HEK293 (cell line): ENCODE data around the gene ROS1.

ENCODE experiments used
- CTCF ChIA-PET: fragments of 350-600 bp; formaldehyde crosslinking; extraction: SDS; loops from one replicate; lab custom pipeline; 2021; ENCODE audit warnings: antibody characterized with exemption; lab: Yijun Ruan, JAX
- POLR2A ChIA-PET: fragments of 300-600 bp; formaldehyde crosslinking; extraction: SDS; loops from one replicate; lab custom pipeline; 2020; ENCODE audit warnings: antibody characterized with exemption, inconsistent platforms; lab: Yijun Ruan, JAX
- H3K27ac ChIP-seq: fragments of 200-500 bp; sonication (Bioruptor generic); 2 replicates; pipeline ENCODE4 v1.5.1; 2014; ENCODE audit warnings: low read depth, low read length, control low read depth, inconsistent platforms; ENCODE audit errors: extremely low read depth
- H3K36me3 ChIP-seq, 2 experiments: fragments of 200-500 bp in 1 of 2; sonication (Bioruptor generic) in 1 of 2; 1 replicate in 1 of 2; 2 replicates in 1 of 2; pipeline ENCODE4 v1.5.1; 2014 to 2017; ENCODE audit warnings: inconsistent platforms in 2 of 2, low read length in 2 of 2; ENCODE audit not compliant: control insufficient read depth in 2 of 2, insufficient read depth in 1 of 2
- H3K4me1 ChIP-seq: fragments of 200-500 bp; sonication (Bioruptor generic); 2 replicates; pipeline ENCODE4 v1.5.1; 2014; ENCODE audit warnings: mild to moderate bottlenecking, low read length, inconsistent platforms; ENCODE audit not compliant: control insufficient read depth, insufficient read depth
- H3K4me3 ChIP-seq: 2 replicates; pipeline ENCODE4 v1.5.1; 2011; ENCODE audit warnings: low read depth, mild to moderate bottlenecking, control low read depth, low read length, moderate library complexity
- H3K9me3 ChIP-seq: fragments of 200-500 bp; sonication (Bioruptor generic); 2 replicates; pipeline ENCODE4 v1.5.1; 2014; ENCODE audit warnings: low read depth, low read length, inconsistent platforms; ENCODE audit not compliant: control insufficient read depth, insufficient read depth
- GLIS2 ChIP-seq: fragments of 450-650 bp; formaldehyde crosslinking; IDR thresholded peaks from 2 replicates; pipeline ENCODE4 v1.5.1; 2016; ENCODE audit warnings: missing biosample characterization, missing genetic modification characterization
- MZF1 ChIP-seq: fragments of 450-650 bp; formaldehyde crosslinking; IDR thresholded peaks from 2 replicates; pipeline ENCODE4 v1.5.1; 2017; ENCODE audit warnings: missing biosample characterization, missing genetic modification characterization, borderline replicate concordance
- REST ChIP-seq: fragments of 450-650 bp; formaldehyde crosslinking; IDR thresholded peaks from 2 replicates; pipeline ENCODE4 v1.5.1; 2016; ENCODE audit warnings: missing biosample characterization, missing genetic modification characterization
- SP3 ChIP-seq: fragments of 450-650 bp; formaldehyde crosslinking; IDR thresholded peaks from 2 replicates; pipeline ENCODE4 v1.5.1; 2016; ENCODE audit warnings: missing biosample characterization, missing genetic modification characterization
- ZIC2 ChIP-seq: fragments of 450-650 bp; formaldehyde crosslinking; IDR thresholded peaks from 2 replicates; pipeline ENCODE4 v1.5.1; 2016; ENCODE audit warnings: missing biosample characterization, missing genetic modification characterization
- ZNF138 ChIP-seq: fragments of 450-650 bp; formaldehyde crosslinking; IDR thresholded peaks from 2 replicates; pipeline ENCODE4 v1.5.1; 2016; ENCODE audit warnings: missing biosample characterization, missing genetic modification characterization, borderline replicate concordance
- ZNF148 ChIP-seq: fragments of 450-650 bp; formaldehyde crosslinking; IDR thresholded peaks from 2 replicates; pipeline ENCODE4 v1.5.0; 2017; ENCODE audit warnings: missing biosample characterization, missing genetic modification characterization, borderline replicate concordance
- ZNF169 ChIP-seq: fragments of 450-650 bp; formaldehyde crosslinking; IDR thresholded peaks from 2 replicates; pipeline ENCODE4 v1.5.1; 2016; ENCODE audit warnings: missing biosample characterization, missing genetic modification characterization
- ZNF2 ChIP-seq: fragments of 450-650 bp; formaldehyde crosslinking; IDR thresholded peaks from 2 replicates; pipeline ENCODE4 v1.5.1; 2016; ENCODE audit warnings: missing biosample characterization, missing genetic modification characterization
- ZNF202 ChIP-seq: fragments of 450-650 bp; formaldehyde crosslinking; IDR thresholded peaks from 2 replicates; pipeline ENCODE4 v1.5.1; 2016; ENCODE audit warnings: missing biosample characterization, missing genetic modification characterization, borderline replicate concordance
- ZNF423 ChIP-seq: fragments of 450-650 bp; formaldehyde crosslinking; IDR thresholded peaks from 2 replicates; pipeline ENCODE4 v1.5.1; 2016; ENCODE audit warnings: missing biosample characterization, missing genetic modification characterization
- ZNF449 ChIP-seq: fragments of 450-650 bp; formaldehyde crosslinking; IDR thresholded peaks from 2 replicates; pipeline ENCODE4 v1.5.1; 2017; ENCODE audit warnings: missing biosample characterization, mild to moderate bottlenecking, missing genetic modification characterization, moderate library complexity
- ZNF510 ChIP-seq: fragments of 450-650 bp; formaldehyde crosslinking; IDR thresholded peaks from 2 replicates; pipeline ENCODE4 v1.5.1; 2018; ENCODE audit warnings: mild to moderate bottlenecking, missing genetic modification characterization, missing biosample characterization; ENCODE audit not compliant: insufficient replicate concordance
- ZNF529 ChIP-seq: fragments of 450-650 bp; formaldehyde crosslinking; IDR thresholded peaks from 2 replicates; pipeline ENCODE4 v1.5.1; 2017; ENCODE audit warnings: missing genetic modification characterization, missing biosample characterization; ENCODE audit not compliant: insufficient replicate concordance
- ZNF560 ChIP-seq: fragments of 450-650 bp; formaldehyde crosslinking; IDR thresholded peaks from 2 replicates; pipeline ENCODE4 v1.5.1; 2017; ENCODE audit warnings: missing biosample characterization, missing genetic modification characterization, borderline replicate concordance
- ZNF623 ChIP-seq: fragments of 450-650 bp; formaldehyde crosslinking; IDR thresholded peaks from 2 replicates; pipeline ENCODE4 v1.5.1; 2016; ENCODE audit warnings: missing biosample characterization, missing genetic modification characterization
- ZNF626 ChIP-seq: fragments of 450-650 bp; sonication (Bioruptor Pico); formaldehyde crosslinking; IDR thresholded peaks from 2 replicates; pipeline ENCODE4 v1.5.1; 2018; ENCODE audit warnings: missing biosample characterization, missing genetic modification characterization, inconsistent platforms
- ZNF692 ChIP-seq: fragments of 450-650 bp; formaldehyde crosslinking; IDR thresholded peaks from 2 replicates; pipeline ENCODE4 v1.5.1; 2016; ENCODE audit warnings: missing biosample characterization, missing genetic modification characterization
- ZNF785 ChIP-seq: fragments of 450-650 bp; formaldehyde crosslinking; IDR thresholded peaks from 2 replicates; pipeline ENCODE4 v1.5.1; 2016; ENCODE audit warnings: missing biosample characterization, missing genetic modification characterization
- ZSCAN23 ChIP-seq: fragments of 450-650 bp; formaldehyde crosslinking; IDR thresholded peaks from 2 replicates; pipeline ENCODE4 v1.5.1; 2016; ENCODE audit warnings: missing biosample characterization, missing genetic modification characterization
- TF ChIP-seq, protein P1 (sequence below): fragments of 450-650 bp; formaldehyde crosslinking; IDR thresholded peaks from 2 replicates; pipeline ENCODE4 v1.5.1; 2016; ENCODE audit warnings: missing biosample characterization, missing genetic modification characterization, borderline replicate concordance

The ROS1 gene

DNA sequence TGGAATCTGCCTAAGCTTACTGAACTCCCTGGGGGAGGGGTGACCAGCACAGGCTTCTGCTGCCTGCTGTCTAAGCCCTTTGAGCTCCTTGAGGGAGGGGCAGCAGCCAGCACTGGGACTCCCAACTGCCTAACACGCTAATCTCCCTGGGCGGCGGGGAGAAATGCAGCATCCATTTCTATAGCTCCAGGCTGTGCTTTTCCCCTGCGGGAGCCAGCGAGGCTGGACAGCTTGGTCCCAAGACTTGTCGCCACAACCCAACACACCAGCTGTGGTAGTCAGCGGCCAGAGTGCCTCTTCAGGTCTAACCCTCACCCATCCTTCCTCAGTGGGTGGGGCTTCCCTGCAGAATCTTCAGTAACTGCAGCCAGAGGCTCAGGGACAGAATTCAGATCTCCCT is 95.8 kb downstream of the ROS1 start (continued):
- TF ChIP-seq ZNF148 (tag by site-specific recombination) (no peak), ZNF623 (tag by site-specific recombination) (no peak), ZNF2 (no peak)
- TF ChIP-seq, all 188 proteins: peak for 0

GRCh38 chr6:117328500-117328899 is 97.2 kb downstream of the ROS1 start:
- ChIA-PET POLR2A (no interaction called here), CTCF (no interaction called here)
- no peaks in the 10 kb centered on the region for H3K9me3 ChIP-seq
- no peak overlapping the region for H3K27ac ChIP-seq
- no peaks in the 10 kb centered on the region for H3K4me1 ChIP-seq
- TF ChIP-seq ZNF626 (tag by site-specific recombination) (no peak), ZNF169 (tag by site-specific recombination) (no peak), ZNF138 (tag by site-specific recombination) (no peak), ZIC2 (tag by site-specific recombination) (no peak), ZNF785 (tag by site-specific recombination) (no peak), ZNF510 (tag by site-specific recombination) (no peak), ZNF202 (no peak), ZNF529 (tag by site-specific recombination) (no peak), SP3 (tag by site-specific recombination) (no peak), MZF1 (tag by site-specific recombination) (no peak), ZSCAN23 (tag by site-specific recombination) (no peak), ZNF423 (tag by site-specific recombination) (no peak), ZNF692 (no peak), GLIS2 (tag by site-specific recombination) (no peak), REST (tag by site-specific recombination) (no peak), ZNF560 (tag by site-specific recombination) (no peak), ZNF449 (tag by site-specific recombination) (no peak)
- TF ChIP-seq, protein P1, sequence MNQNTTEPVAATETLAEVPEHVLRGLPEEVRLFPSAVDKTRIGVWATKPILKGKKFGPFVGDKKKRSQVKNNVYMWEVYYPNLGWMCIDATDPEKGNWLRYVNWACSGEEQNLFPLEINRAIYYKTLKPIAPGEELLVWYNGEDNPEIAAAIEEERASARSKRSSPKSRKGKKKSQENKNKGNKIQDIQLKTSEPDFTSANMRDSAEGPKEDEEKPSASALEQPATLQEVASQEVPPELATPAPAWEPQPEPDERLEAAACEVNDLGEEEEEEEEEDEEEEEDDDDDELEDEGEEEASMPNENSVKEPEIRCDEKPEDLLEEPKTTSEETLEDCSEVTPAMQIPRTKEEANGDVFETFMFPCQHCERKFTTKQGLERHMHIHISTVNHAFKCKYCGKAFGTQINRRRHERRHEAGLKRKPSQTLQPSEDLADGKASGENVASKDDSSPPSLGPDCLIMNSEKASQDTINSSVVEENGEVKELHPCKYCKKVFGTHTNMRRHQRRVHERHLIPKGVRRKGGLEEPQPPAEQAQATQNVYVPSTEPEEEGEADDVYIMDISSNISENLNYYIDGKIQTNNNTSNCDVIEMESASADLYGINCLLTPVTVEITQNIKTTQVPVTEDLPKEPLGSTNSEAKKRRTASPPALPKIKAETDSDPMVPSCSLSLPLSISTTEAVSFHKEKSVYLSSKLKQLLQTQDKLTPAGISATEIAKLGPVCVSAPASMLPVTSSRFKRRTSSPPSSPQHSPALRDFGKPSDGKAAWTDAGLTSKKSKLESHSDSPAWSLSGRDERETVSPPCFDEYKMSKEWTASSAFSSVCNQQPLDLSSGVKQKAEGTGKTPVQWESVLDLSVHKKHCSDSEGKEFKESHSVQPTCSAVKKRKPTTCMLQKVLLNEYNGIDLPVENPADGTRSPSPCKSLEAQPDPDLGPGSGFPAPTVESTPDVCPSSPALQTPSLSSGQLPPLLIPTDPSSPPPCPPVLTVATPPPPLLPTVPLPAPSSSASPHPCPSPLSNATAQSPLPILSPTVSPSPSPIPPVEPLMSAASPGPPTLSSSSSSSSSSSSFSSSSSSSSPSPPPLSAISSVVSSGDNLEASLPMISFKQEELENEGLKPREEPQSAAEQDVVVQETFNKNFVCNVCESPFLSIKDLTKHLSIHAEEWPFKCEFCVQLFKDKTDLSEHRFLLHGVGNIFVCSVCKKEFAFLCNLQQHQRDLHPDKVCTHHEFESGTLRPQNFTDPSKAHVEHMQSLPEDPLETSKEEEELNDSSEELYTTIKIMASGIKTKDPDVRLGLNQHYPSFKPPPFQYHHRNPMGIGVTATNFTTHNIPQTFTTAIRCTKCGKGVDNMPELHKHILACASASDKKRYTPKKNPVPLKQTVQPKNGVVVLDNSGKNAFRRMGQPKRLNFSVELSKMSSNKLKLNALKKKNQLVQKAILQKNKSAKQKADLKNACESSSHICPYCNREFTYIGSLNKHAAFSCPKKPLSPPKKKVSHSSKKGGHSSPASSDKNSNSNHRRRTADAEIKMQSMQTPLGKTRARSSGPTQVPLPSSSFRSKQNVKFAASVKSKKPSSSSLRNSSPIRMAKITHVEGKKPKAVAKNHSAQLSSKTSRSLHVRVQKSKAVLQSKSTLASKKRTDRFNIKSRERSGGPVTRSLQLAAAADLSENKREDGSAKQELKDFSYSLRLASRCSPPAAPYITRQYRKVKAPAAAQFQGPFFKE (tag by site-specific recombination), result no peak
- H3K4me3 ChIP-seq, result no peak overlapping the region
- no peaks in the 10 kb centered on the region for H3K36me3 ChIP-seq
